Loucy (cell line): ENCODE data around the gene DSG1.

Experiments used
- CTCF ChIP-seq: fragments of 200-600 bp; sonication (generic); conservative IDR thresholded peaks from 2 replicates; pipeline ENCODE4 v1.5.1; 2014; ENCODE audit warnings: mild to moderate bottlenecking, antibody characterized with exemption, low read length
- EZH2phosphoT487 ChIP-seq: fragments of 200-600 bp; IDR thresholded peaks from 2 replicates; pipeline ENCODE4 v1.6.1; 2018; ENCODE audit warnings: antibody characterized with exemption, mild to moderate bottlenecking, moderate library complexity, borderline replicate concordance

- TF ChIP-seq CTCF = no peak
- no peak for TF ChIP-seq EZH2phosphoT487
Observed at GRCh38 chr18:31364190-31364589, 46.2 kb downstream of the DSG1 start.
